GM20000 (cell line): ENCODE results near the gene CXXC5.

ENCODE experiments used
- DNase-seq: peaks from one replicate; pipeline ENCODE4 v3.0.0; 2012; ENCODE audit warnings: low spot score
- TF ChIP-seq, protein P1 (sequence below): IDR thresholded peaks from 2 replicates; pipeline ENCODE4 v1.5.1; 2012; ENCODE audit warnings: mild to moderate bottlenecking, control low read depth; ENCODE audit errors: extremely low read depth, missing control alignments

Gene CXXC5

DNA sequence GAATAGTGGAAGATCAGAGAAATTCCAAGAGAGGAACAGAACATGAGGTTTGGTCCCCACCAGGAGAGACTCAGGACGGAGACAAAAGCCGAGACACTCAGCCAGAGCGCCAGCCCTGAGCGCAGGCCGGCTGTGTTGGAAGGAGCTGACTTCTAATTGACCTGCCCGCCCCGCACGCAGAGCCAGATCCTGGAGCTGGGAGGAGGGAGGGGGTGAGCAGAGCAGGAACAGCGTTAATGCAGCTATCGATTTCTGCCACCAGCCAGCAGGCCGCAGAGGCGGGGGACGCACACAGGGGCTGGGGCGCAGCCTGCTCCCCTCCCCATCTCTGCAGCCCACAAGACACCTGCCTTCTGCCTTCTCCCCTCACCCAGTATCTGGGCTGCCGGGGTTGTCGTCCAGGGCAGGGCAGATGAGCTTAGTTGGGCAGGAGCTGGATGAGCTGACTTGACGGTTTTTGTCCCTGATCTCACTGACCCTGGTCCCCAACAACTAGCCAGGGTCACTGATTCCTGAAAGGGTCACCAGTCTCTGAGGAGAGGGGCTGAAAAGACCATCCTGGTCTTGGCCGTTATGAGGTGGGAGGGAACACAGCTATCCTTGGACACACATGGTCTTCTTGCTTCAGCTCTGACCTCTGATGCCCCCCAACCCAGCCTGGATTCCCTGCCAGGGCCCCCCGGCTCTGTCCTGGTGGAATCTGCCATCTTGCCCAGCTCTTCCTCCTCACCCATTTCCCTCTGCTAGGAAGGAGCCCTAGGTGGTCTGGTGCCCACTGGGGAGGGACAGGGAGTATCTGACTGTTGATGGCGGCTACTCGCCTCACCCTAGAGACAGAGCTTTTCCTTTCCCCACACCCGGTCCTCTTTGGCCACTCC, 29.8 kb downstream of the CXXC5 start:
- TF ChIP-seq, protein P1, sequence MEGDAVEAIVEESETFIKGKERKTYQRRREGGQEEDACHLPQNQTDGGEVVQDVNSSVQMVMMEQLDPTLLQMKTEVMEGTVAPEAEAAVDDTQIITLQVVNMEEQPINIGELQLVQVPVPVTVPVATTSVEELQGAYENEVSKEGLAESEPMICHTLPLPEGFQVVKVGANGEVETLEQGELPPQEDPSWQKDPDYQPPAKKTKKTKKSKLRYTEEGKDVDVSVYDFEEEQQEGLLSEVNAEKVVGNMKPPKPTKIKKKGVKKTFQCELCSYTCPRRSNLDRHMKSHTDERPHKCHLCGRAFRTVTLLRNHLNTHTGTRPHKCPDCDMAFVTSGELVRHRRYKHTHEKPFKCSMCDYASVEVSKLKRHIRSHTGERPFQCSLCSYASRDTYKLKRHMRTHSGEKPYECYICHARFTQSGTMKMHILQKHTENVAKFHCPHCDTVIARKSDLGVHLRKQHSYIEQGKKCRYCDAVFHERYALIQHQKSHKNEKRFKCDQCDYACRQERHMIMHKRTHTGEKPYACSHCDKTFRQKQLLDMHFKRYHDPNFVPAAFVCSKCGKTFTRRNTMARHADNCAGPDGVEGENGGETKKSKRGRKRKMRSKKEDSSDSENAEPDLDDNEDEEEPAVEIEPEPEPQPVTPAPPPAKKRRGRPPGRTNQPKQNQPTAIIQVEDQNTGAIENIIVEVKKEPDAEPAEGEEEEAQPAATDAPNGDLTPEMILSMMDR, result no peak
- DNase-seq, result no peak

GRCh38 chr5:139678751-139679750, 30.9 kb downstream of the CXXC5 start:
- TF ChIP-seq, protein P1, result no peak
- no peak for DNase-seq

DNA sequence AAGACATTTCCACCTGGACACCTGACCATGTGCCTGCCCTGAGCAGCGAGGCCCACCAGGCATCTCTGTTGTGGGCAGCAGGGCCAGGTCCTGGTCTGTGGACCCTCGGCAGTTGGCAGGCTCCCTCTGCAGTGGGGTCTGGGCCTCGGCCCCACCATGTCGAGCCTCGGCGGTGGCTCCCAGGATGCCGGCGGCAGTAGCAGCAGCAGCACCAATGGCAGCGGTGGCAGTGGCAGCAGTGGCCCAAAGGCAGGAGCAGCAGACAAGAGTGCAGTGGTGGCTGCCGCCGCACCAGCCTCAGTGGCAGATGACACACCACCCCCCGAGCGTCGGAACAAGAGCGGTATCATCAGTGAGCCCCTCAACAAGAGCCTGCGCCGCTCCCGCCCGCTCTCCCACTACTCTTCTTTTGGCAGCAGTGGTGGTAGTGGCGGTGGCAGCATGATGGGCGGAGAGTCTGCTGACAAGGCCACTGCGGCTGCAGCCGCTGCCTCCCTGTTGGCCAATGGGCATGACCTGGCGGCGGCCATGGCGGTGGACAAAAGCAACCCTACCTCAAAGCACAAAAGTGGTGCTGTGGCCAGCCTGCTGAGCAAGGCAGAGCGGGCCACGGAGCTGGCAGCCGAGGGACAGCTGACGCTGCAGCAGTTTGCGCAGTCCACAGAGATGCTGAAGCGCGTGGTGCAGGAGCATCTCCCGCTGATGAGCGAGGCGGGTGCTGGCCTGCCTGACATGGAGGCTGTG, 32.4 kb downstream of the CXXC5 start:
- no peak for DNase-seq
- TF ChIP-seq, protein P1, result no peak

DNA sequence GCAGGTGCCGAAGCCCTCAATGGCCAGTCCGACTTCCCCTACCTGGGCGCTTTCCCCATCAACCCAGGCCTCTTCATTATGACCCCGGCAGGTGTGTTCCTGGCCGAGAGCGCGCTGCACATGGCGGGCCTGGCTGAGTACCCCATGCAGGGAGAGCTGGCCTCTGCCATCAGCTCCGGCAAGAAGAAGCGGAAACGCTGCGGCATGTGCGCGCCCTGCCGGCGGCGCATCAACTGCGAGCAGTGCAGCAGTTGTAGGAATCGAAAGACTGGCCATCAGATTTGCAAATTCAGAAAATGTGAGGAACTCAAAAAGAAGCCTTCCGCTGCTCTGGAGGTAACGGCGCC, 32.9 kb downstream of the CXXC5 start:
- no peak for DNase-seq

GRCh38 chr5:139681466-139681865, 33.3 kb downstream of the CXXC5 start:
- TF ChIP-seq, protein P1, result no peak
- DNase-seq, result no peak

More for the DNA sequence above, 32.9 kb downstream of the CXXC5 start:
- TF ChIP-seq, protein P1, result no peak

GRCh38 chr5:139682016-139682975, 34.1 kb downstream of the CXXC5 start:
- TF ChIP-seq, protein P1, result no peak
- no peak for DNase-seq
